OCI-LY7 (cell line): ENCODE measurements around the gene PPP3CB. TPM values are rescaled to one million over a fixed set of nuclear protein-coding genes. Genes with fewer than 3 reads are reported as not detected.

Source experiments
- BruUV-seq: library from RNA; stranded (reverse); fragments of 400-500 nt; replicated peaks from 2 replicates; lab custom pipeline; 2021; lab: Mats Ljungman, UMichigan
- CTCF ChIA-PET: fragments of 300-600 bp; sonication (Branson Sonifier 250); formaldehyde crosslinking; loops from one replicate; lab custom pipeline; 2022; ENCODE audit warnings: antibody characterized with exemption; ENCODE audit not compliant: unreplicated experiment; lab: Charles Lee
- POLR2A ChIA-PET: fragments of 300-600 bp; sonication (Branson Sonifier 250); formaldehyde crosslinking; loops from one replicate; lab custom pipeline; 2022; ENCODE audit warnings: antibody characterized with exemption; lab: Charles Lee
- DNase-seq: peaks from one replicate; pipeline ENCODE4 v3.0.0-alpha.2; 2015; ENCODE audit warnings: low spot score
- H2AFZ ChIP-seq: fragments of 200-600 bp; sonication (generic), shearing (Covaris generic); 2 replicates; pipeline ENCODE4 v1.6.1; 2014; ENCODE audit warnings: mild to moderate bottlenecking, antibody characterized with exemption, low read length, moderate library complexity
- H3K27ac ChIP-seq: fragments of 200-600 bp; sonication (generic); 2 replicates; pipeline ENCODE4 v1.5.1; 2014; ENCODE audit warnings: mixed run types, low read depth, mild to moderate bottlenecking, moderate library complexity, low read length, inconsistent platforms; ENCODE audit not compliant: poor library complexity, severe bottlenecking
- H3K36me3 ChIP-seq: fragments of 200-600 bp; sonication (generic); 2 replicates; pipeline ENCODE4 v1.6.1; 2014; ENCODE audit warnings: mild to moderate bottlenecking, antibody characterized with exemption, low read length, moderate library complexity, mixed read lengths; ENCODE audit not compliant: insufficient read depth
- H3K4me1 ChIP-seq: fragments of 200-600 bp; sonication (generic); 2 replicates; pipeline ENCODE4 v1.5.1; 2014; ENCODE audit warnings: mild to moderate bottlenecking, low read length; ENCODE audit not compliant: insufficient read depth, poor library complexity, severe bottlenecking
- H3K4me2 ChIP-seq: fragments of 200-600 bp; sonication (generic); 2 replicates; pipeline ENCODE4 v1.6.1; 2014; ENCODE audit warnings: mild to moderate bottlenecking, low read length
- H3K4me3 ChIP-seq: fragments of 200-600 bp; sonication (generic); 2 replicates; pipeline ENCODE4 v1.5.1; 2014; ENCODE audit warnings: mild to moderate bottlenecking, low read depth, low read length; ENCODE audit not compliant: poor library complexity, severe bottlenecking
- H3K79me2 ChIP-seq: fragments of 200-600 bp; sonication (generic); 2 replicates; pipeline ENCODE4 v1.6.1; 2016; ENCODE audit warnings: low read depth, mild to moderate bottlenecking, low read length, moderate library complexity, mixed read lengths; ENCODE audit not compliant: insufficient read depth
- H3K9me2 ChIP-seq: fragments of 200-600 bp; sonication (generic); 2 replicates; pipeline ENCODE4 v1.6.1; 2016; ENCODE audit warnings: mild to moderate bottlenecking, low read length, mixed read lengths; ENCODE audit not compliant: insufficient read depth
- H3K9me3 ChIP-seq: fragments of 200-600 bp; sonication (generic); 2 replicates; pipeline ENCODE4 v1.6.1; 2014; ENCODE audit warnings: mild to moderate bottlenecking, mixed run types, low read length, mixed read lengths
- H4K20me1 ChIP-seq: fragments of 200-600 bp; sonication (generic); 2 replicates; pipeline ENCODE4 v1.6.1; 2014; ENCODE audit warnings: mild to moderate bottlenecking, antibody characterized with exemption, low read length, moderate library complexity, mixed read lengths; ENCODE audit not compliant: insufficient read depth
- EZH2phosphoT487 ChIP-seq: fragments of 200-600 bp; sonication (generic); IDR thresholded peaks from 2 replicates; pipeline ENCODE4 v1.6.1; 2018; ENCODE audit warnings: low read depth, borderline replicate concordance, mild to moderate bottlenecking, mixed run types, antibody characterized with exemption, low read length, moderate library complexity, mixed read lengths
- intact Hi-C: fragments of 100-400 bp; cut with micrococcal nuclease; formaldehyde crosslinking; loops from one replicate; pipeline ENCODE4 v1.10.0; 2022; ENCODE audit not compliant: unreplicated experiment
- total RNA-seq, 2 experiments: library from RNA; depleted of rRNA in 1 of 2; stranded (reverse); fragments of >200 nt in 1 of 2; shearing (Covaris generic) in 1 of 2; gene quantifications; 2 replicates each; pipeline ENCODE4 v1.2.3, GENCODE V29; 2014 to 2022
- TF ChIP-seq, protein P1 (sequence below): fragments of 200-600 bp; sonication (generic); conservative IDR thresholded peaks from 2 replicates; pipeline ENCODE4 v1.5.1; 2014; ENCODE audit warnings: mild to moderate bottlenecking, antibody characterized with exemption, low read length, moderate library complexity, mixed read lengths

The PPP3CB gene
- total RNA-seq, 2 experiments from 2014 or later: 18.6 to 43.1 TPM

DNA sequence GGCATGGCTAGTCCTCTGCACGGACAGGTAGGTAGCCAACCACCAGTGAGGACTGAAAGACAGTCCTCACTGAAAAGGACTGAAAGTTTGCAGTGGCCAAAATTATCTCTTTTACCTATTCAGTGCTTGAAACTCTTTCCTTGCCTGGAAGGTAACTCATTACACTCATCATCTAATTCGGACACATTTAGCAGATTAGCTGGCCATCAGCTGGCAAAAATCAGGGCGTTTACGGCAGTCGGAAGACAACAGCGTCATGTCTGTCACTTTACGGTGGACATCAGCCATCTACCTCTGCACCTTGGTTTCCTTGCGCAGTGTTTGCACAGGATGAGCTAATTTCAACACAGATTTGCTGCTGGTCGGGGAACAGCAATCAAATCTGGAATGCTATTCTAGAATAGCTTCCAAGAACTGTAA lies 82.7 kb downstream of the PPP3CB start:
- Histone ChIP-seq H3K4me3 (peak overlapping the region; percentile 77), H3K79me2 (peaks cover 53% of the 10 kb centered on the region), H3K27ac (peak overlapping the region; percentile 54), H3K9me2 (no peaks in the 10 kb centered on the region), H2AFZ (peak overlapping the region; percentile 89), H4K20me1 (0 out of 2 replicates have a peak, but pooled peaks cover 4% of the 10 kb centered on the region), H3K9me3 (no peaks in the 10 kb centered on the region), H3K36me3 (peaks cover 5% of the 10 kb centered on the region; the same call in 1 of the 2 replicates), H3K4me2 (peak overlapping the region; percentile 84), H3K4me1 (peaks cover 18% of the 10 kb centered on the region)
- CTCF ChIA-PET: no interaction called here
- TF ChIP-seq EZH2phosphoT487: no peak
- TF ChIP-seq, protein P1, sequence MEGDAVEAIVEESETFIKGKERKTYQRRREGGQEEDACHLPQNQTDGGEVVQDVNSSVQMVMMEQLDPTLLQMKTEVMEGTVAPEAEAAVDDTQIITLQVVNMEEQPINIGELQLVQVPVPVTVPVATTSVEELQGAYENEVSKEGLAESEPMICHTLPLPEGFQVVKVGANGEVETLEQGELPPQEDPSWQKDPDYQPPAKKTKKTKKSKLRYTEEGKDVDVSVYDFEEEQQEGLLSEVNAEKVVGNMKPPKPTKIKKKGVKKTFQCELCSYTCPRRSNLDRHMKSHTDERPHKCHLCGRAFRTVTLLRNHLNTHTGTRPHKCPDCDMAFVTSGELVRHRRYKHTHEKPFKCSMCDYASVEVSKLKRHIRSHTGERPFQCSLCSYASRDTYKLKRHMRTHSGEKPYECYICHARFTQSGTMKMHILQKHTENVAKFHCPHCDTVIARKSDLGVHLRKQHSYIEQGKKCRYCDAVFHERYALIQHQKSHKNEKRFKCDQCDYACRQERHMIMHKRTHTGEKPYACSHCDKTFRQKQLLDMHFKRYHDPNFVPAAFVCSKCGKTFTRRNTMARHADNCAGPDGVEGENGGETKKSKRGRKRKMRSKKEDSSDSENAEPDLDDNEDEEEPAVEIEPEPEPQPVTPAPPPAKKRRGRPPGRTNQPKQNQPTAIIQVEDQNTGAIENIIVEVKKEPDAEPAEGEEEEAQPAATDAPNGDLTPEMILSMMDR: no peak
- POLR2A ChIA-PET: interaction anchor here (0.7 kb wide), 1 partner anchor 236 kb away, joined by 5 read pairs; no protein-coding TSS in a partner anchor
- BruUV-seq: no TSS peak
- intact Hi-C loops: loop anchor here (2.0 kb wide), 2 partner anchors 82 to 160 kb away; partner anchors contain the start of gene MRPS16
- DNase-seq: peak; percentile 65

GRCh38 chr10:73410897-73411296 lies 84.9 kb downstream of the PPP3CB start:
- Histone ChIP-seq H3K4me2 (no peak overlapping the region), H3K4me1 (peaks cover 24% of the 10 kb centered on the region), H4K20me1 (0 out of 2 replicates have a peak, but pooled peaks cover 7% of the 10 kb centered on the region), H3K27ac (no peak overlapping the region), H3K79me2 (peaks cover 74% of the 10 kb centered on the region), H2AFZ (no peak overlapping the region), H3K36me3 (peaks cover 21% of the 10 kb centered on the region), H3K9me3 (no peaks in the 10 kb centered on the region), H3K4me3 (no peak overlapping the region), H3K9me2 (no peaks in the 10 kb centered on the region)
- ChIA-PET CTCF (no interaction called here), POLR2A (interaction anchor here (0.5 to 2.1 kb wide), 3 partner anchors 8 to 86 kb away, joined by 3 to 4 read pairs (median 3); partner anchors contain the start of genes CFAP70 and PPP3CB)
- TF ChIP-seq, protein P1: no peak
- TF ChIP-seq EZH2phosphoT487: no peak
- DNase-seq: no peak
- intact Hi-C loops: no loop called here
- TSS peak; percentile 5 for BruUV-seq

DNA sequence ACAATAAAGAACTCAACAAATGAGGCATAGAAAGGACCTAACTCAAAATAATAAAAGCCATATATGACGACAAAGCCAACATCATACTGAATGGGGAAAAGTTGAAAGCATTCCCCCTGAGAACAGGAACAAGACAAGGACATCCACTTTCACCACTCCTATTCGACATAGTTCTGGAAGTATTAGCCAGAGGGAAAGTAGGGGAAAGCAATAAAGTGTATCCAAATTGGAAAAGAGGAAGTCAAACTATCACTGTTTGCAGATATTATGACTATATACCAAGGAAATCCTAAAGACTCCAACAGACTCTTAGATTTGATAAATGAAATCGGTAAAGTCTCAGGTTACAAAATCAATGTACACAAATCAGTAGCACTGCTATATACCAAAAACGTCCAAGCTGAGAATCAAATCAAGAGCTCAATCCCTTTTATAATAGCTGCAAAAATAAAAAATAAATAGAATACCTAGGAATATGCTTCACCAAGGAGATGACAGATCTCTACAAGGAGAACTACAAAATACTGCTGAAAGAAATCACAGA lies 86.8 kb downstream of the PPP3CB start:
- no peak for TF ChIP-seq EZH2phosphoT487
- TF ChIP-seq, protein P1: no peak
- Histone ChIP-seq H4K20me1 (0 out of 2 replicates have a peak, but pooled peaks cover 7% of the 10 kb centered on the region), H3K4me1 (peaks cover 24% of the 10 kb centered on the region)

More for the DNA sequence above, 86.8 kb downstream of the PPP3CB start:
- Histone ChIP-seq H3K27ac (no peak overlapping the region), H3K4me3 (no peak overlapping the region), H2AFZ (no peak overlapping the region), H3K9me3 (no peaks in the 10 kb centered on the region), H3K4me2 (no peak overlapping the region), H3K79me2 (peaks cover 87% of the 10 kb centered on the region), H3K9me2 (no peaks in the 10 kb centered on the region), H3K36me3 (peaks cover 21% of the 10 kb centered on the region)
- CTCF ChIA-PET: no interaction called here
- POLR2A ChIA-PET: interaction anchor here (0.6 kb wide), 1 partner anchor 314 kb away, joined by 7 read pairs; no protein-coding TSS in a partner anchor
- intact Hi-C loops: no loop called here
- no TSS peak for BruUV-seq
- DNase-seq: no peak
